ENCODE results near the gene COL15A1.

- no peak for TF ChIP-seq CTCF (optimal IDR thresholded peaks at IDR 0.05 in 1 of 3, IDR thresholded peaks at IDR 0.05 in 1 of 3, conservative IDR thresholded peaks at IDR 0.05 in 1 of 3; ENCODE audit: extremely low read depth in 1 of 3, insufficient read depth in 2 of 3, low read length in 3 of 3)
- TF ChIP-seq EZH2 (IDR thresholded peaks at IDR 0.05; ENCODE audit: low read length): no peak
Measured at GRCh38 chr9:98955259-98955658, 11.6 kb downstream of the COL15A1 start.
